B cell (primary cell): Measurements from ENCODE around the gene BORCS8. TPM values are rescaled to one million over a fixed set of nuclear protein-coding genes. Genes with fewer than 3 reads are reported as not detected.
A peak's percentile ranks its signal among the peaks of the same experiment; 100 is the strongest.
"Not testable (repeated sequence)": the region's sequence is repeated elsewhere in the genome, so short reads cannot be mapped to it uniquely, and the experiment has no call there.

Source experiments
- ATAC-seq: fragments of 200-7000 bp; cut with Tn5 transposase; one replicate; pipeline ENCODE4 v1.10.0; 2021; ENCODE audit warnings: low read depth, mild to moderate bottlenecking, moderate number of reproducible peaks, moderate library complexity
- CTCF ChIA-PET: fragments of 350-600 bp; sonication (Branson Sonifier 250); formaldehyde crosslinking; loops from one replicate; lab custom pipeline; 2021; ENCODE audit warnings: antibody characterized with exemption, inconsistent platforms; lab: Charles Lee
- POLR2A ChIA-PET: fragments of 350-600 bp; sonication (Branson Sonifier 250); formaldehyde crosslinking; loops from one replicate; lab custom pipeline; 2021; ENCODE audit warnings: antibody characterized with exemption; lab: Charles Lee
- DNase-seq: peaks from one replicate; pipeline ENCODE4 v3.0.0; 2013
- H2AFZ ChIP-seq: 2 replicates; pipeline ENCODE4 v1.6.1; 2012; ENCODE audit warnings: mild to moderate bottlenecking, low read depth, low read length; ENCODE audit not compliant: insufficient read depth, poor library complexity, severe bottlenecking
- H3K27ac ChIP-seq, 2 donors: 1 replicate in 1 of 2; 2 replicates in 1 of 2; pipeline ENCODE4 v1.5.1; 2012 to 2013; ENCODE audit warnings: low read length in 2 of 2, mild to moderate bottlenecking in 2 of 2, moderate library complexity in 1 of 2
- H3K27me3 ChIP-seq, 4 experiments: fragments of 200-600 bp in 1 of 4; sonication (generic) in 1 of 4; replicated peaks in 1 of 4; 1 replicate in 2 of 4; 2 replicates in 2 of 4; pipeline versions ENCODE4 v1.6.1 to v1.7.0; 2013 to 2016; ENCODE audit warnings: low read length in 3 of 4, mild to moderate bottlenecking in 2 of 4, mixed read lengths in 1 of 4, moderate library complexity in 1 of 4; ENCODE audit not compliant: insufficient read depth in 4 of 4, control insufficient read depth in 3 of 4; ENCODE audit errors: control extremely low read depth in 1 of 4
- H3K36me3 ChIP-seq, 2 experiments: replicated peaks in 1 of 2; 1 replicate in 1 of 2; 2 replicates in 1 of 2; pipeline versions ENCODE4 v1.6.1 to v1.7.1; 2013; ENCODE audit warnings: low read length in 1 of 2; ENCODE audit not compliant: insufficient read depth in 2 of 2, control insufficient read depth in 1 of 2; ENCODE audit errors: control extremely low read depth in 1 of 2, extremely low read depth in 1 of 2
- H3K4me1 ChIP-seq, 2 donors: fragments of 200-600 bp in 1 of 2; sonication (generic) in 1 of 2; 1 replicate in 1 of 2; 2 replicates in 1 of 2; pipeline versions ENCODE4 v1.5.1 to v1.6.1; 2013 to 2017; ENCODE audit warnings: low read length in 2 of 2; ENCODE audit not compliant: control insufficient read depth in 2 of 2, insufficient read depth in 2 of 2
- H3K4me2 ChIP-seq: replicated peaks from 2 replicates; pipeline ENCODE3; 2012; ENCODE audit warnings: mild to moderate bottlenecking, low read depth, low read length; ENCODE audit not compliant: poor library complexity, severe bottlenecking
- H3K4me3 ChIP-seq, 5 experiments: fragments of 200-600 bp in 1 of 5; sonication (generic) in 1 of 5; 1 replicate in 3 of 5; 2 replicates in 2 of 5; pipeline versions ENCODE4 v1.5.1 to v1.7.0; 2011 to 2016; ENCODE audit warnings: low read length in 4 of 5, mild to moderate bottlenecking in 4 of 5, low read depth in 2 of 5, control low read depth in 1 of 5, moderate library complexity in 1 of 5; ENCODE audit not compliant: insufficient read depth in 1 of 5; ENCODE audit errors: control extremely low read depth in 1 of 5, extremely low read depth in 1 of 5
- H3K79me2 ChIP-seq: fragments of 200-600 bp; sonication (generic); one replicate; pipeline ENCODE4 v1.6.0; 2016; ENCODE audit warnings: low read length; ENCODE audit not compliant: control insufficient read depth, insufficient read depth
- H3K9ac ChIP-seq: fragments of 200-600 bp; sonication (generic); 2 replicates; pipeline ENCODE4 v1.6.1; 2017; ENCODE audit warnings: mild to moderate bottlenecking, low read length, moderate library complexity
- H3K9me3 ChIP-seq, 3 donors: one replicate each; pipeline versions ENCODE4 v1.6.1 to v1.7.1; 2013; ENCODE audit warnings: low read length in 2 of 3; ENCODE audit not compliant: control insufficient read depth in 2 of 3, insufficient read depth in 1 of 3; ENCODE audit errors: control extremely low read depth in 1 of 3
- H4K20me1 ChIP-seq: 2 replicates; pipeline ENCODE4 v1.6.0; 2012; ENCODE audit warnings: mild to moderate bottlenecking, low read length; ENCODE audit not compliant: insufficient read depth, control insufficient read depth, poor library complexity, severe bottlenecking
- H3K27ac Mint-ChIP-seq: one replicate; pipeline ENCODE4 v1.8.0; 2021; ENCODE audit warnings: mixed read lengths
- H3K27me3 Mint-ChIP-seq: one replicate; pipeline ENCODE4 v1.8.0; 2021; ENCODE audit warnings: mixed read lengths
- H3K4me1 Mint-ChIP-seq: one replicate; pipeline ENCODE4 v1.8.0; 2021; ENCODE audit warnings: mixed read lengths
- H3K4me3 Mint-ChIP-seq: one replicate; pipeline ENCODE4 v1.8.0; 2021; ENCODE audit warnings: mixed read lengths
- H3K9me3 Mint-ChIP-seq: one replicate; pipeline ENCODE4 v1.8.0; 2022; ENCODE audit warnings: mixed read lengths; ENCODE audit not compliant: insufficient read depth
- CTCF ChIP-seq: fragments of 200-600 bp; IDR thresholded peaks from one replicate; pipeline ENCODE4 v1.8.0; 2022; ENCODE audit warnings: antibody characterized with exemption, mild to moderate bottlenecking
- EZH2 ChIP-seq: IDR thresholded peaks from 2 replicates; pipeline ENCODE4 v1.6.1; 2012; ENCODE audit warnings: borderline replicate concordance, low read depth, mild to moderate bottlenecking, moderate library complexity, low read length; ENCODE audit not compliant: insufficient read depth, poor library complexity, severe bottlenecking
- WGBS: methylation state at CpG from one replicate; pipeline ENCODE4 v1.1.5; 2013; ENCODE audit warnings: missing lambda C conversion rate; ENCODE audit not compliant: insufficient coverage; 5-methylcytosine and 5-hydroxymethylcytosine counted together
- intact Hi-C: fragments of 100-400 bp; cut with micrococcal nuclease; formaldehyde crosslinking; loops from one replicate; pipeline ENCODE4 v1.10.0; 2022
- polyA plus RNA-seq: library from polyadenylated mRNA; depleted of rRNA; stranded (reverse); fragments of >200 nt; gene quantifications from 2 replicates; pipeline ENCODE4 v1.2.3, GENCODE V29; 2012
- total RNA-seq, 2 donors: library from RNA; stranded (reverse); fragments of 120-200 nt in 1 of 2; gene quantifications; 1 replicate in 1 of 2; 2 replicates in 1 of 2; pipeline versions ENCODE4 v1.2.3 to v1.2.4, GENCODE V29; 2013 to 2022

BORCS8 gene
- total and polyA plus RNA-seq, 2 donors (not counting 1 experiment from before 2014, with no cell fraction given) = 37.6 to 63.1 TPM

- DNase-seq = no peak
- POLR2A ChIA-PET = no interaction called here
- peak overlapping the region; percentile 98 for H2AFZ ChIP-seq
Observed at GRCh38 chr19:19137556-19138108, 54.3 kb downstream of the BORCS8 start.

GRCh38 chr19:19135713-19136112 is 56.2 kb downstream of the BORCS8 start:
- H3K27ac ChIP-seq, DNase-seq, H3K27me3 Mint-ChIP-seq, ATAC-seq, H2AFZ ChIP-seq, H3K9me3 Mint-ChIP-seq, H3K4me3 Mint-ChIP-seq, POLR2A ChIA-PET, H3K27ac Mint-ChIP-seq, H3K36me3 ChIP-seq, H3K9ac ChIP-seq, H3K27me3 ChIP-seq, H4K20me1 ChIP-seq, H3K4me2 ChIP-seq, H3K4me3 ChIP-seq: not testable (repeated sequence)
- intact Hi-C loops = loop anchor here (5.0 kb wide), 1 partner anchor 943 kb away; the partner anchor contains the start of gene MPV17L2
- H3K4me1 ChIP-seq = peaks cover 15 to 26% of the 10 kb centered on the region in 2 donors
- H3K9me3 ChIP-seq = peaks cover 0 to 17% (median 4%) of the 10 kb centered on the region in 3 donors
- WGBS = no CpG with 5 or more reads among the region's 6 CpGs
- CTCF ChIA-PET = interaction anchor here (0.6 to 2.8 kb wide), 4 partner anchors 12 to 83 kb away, joined by 3 to 13 read pairs (median 5); no protein-coding TSS in a partner anchor
- peaks cover 41% of the 10 kb centered on the region for H3K4me1 Mint-ChIP-seq
- H3K79me2 ChIP-seq = peaks cover 15% of the 10 kb centered on the region

More at GRCh38 chr19:19137556-19138108, 54.3 kb downstream of the BORCS8 start:
- no peaks in the 10 kb centered on the region for H4K20me1 ChIP-seq
- CTCF ChIA-PET = interaction anchor here (2.2 to 2.8 kb wide), 2 partner anchors 37 to 84 kb away, joined by 7 to 13 read pairs; no protein-coding TSS in a partner anchor
- peaks cover 15% of the 10 kb centered on the region for H3K79me2 ChIP-seq
- ATAC-seq = no peak
- Mint-ChIP-seq H3K27me3 (no peaks in the 10 kb centered on the region), H3K4me3 (peak overlapping the region; percentile 97), H3K4me1 (peaks cover 41% of the 10 kb centered on the region), H3K9me3 (no peaks in the 10 kb centered on the region), H3K27ac (peak overlapping the region; percentile 93)
- peaks cover 0 to 7% (median 0%) of the 10 kb centered on the region in 3 donors for H3K9me3 ChIP-seq
- H3K4me2 ChIP-seq = peak overlapping the region; percentile 98
- peaks cover 0 to under 1% of the 10 kb centered on the region in 2 experiments for H3K36me3 ChIP-seq
- WGBS = 31% methylated on average over 23 of the region's 25 CpGs
- peaks cover 15 to 26% of the 10 kb centered on the region in 2 donors for H3K4me1 ChIP-seq
- peak overlapping the region; percentile 78 to 90 (median 86) for H3K4me3 ChIP-seq
- H3K9ac ChIP-seq = peak overlapping the region; percentile 87
- peak overlapping the region; percentile 29 to 70 for H3K27ac ChIP-seq
- H3K27me3 ChIP-seq = no peaks in the 10 kb centered on the region
- TF ChIP-seq CTCF = no peak
- no peak for TF ChIP-seq EZH2
- intact Hi-C loops = loop anchor here (1.0 to 5.0 kb wide), 7 partner anchors 9 to 945 kb away; partner anchors contain the start of genes ARMC6, BORCS8, MEF2B and MPV17L2
